HG02763 (cell line): ENCODE data around the gene RPL22.

Source experiments
- ATAC-seq: cut with Tn5 transposase; IDR thresholded peaks from one replicate; pipeline ENCODE4 v1.9.1; 2021; ENCODE audit warnings: mild to moderate bottlenecking, moderate library complexity; ENCODE audit not compliant: unreplicated experiment

RPL22 gene

DNA sequence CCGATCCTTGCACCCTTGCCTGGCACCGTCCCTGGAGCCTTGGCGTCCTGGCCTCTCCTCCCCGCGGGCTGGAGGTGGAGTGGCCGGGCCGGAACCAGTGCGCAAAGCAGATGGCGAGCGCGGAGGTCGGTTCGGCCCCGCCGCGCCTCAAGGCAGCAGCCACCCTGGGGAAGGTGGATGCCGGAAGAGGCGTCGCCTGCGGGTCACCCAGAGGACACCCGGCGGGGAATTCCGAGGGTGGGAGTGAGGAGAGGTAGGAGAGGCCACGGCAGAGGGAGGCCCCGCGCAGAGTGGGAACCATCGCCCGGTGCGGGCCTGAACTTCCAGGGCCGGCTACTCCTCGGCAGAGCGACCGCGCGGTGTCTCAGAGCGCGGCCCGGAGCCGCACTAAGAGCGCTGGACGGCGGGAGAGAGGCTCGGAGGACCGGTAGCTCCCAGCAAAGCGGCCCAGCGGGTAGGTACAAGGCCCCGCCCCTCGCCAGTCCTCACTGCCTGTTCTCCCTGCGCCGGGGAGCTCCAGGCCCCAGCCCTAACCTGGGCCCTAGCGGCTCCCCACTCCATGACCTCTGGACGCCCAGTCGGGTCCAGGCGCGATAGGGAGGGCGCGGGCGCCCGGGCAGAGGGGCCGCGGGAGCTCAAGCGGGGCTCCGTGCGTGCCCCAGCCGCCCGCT is 6.6 kb upstream of the RPL22 start, which contains the start of gene RNF207:
Gene RNF207, plus strand, starts transcription at position 271 of the 671 bp plus-strand sequence. CDS start 417 bp downstream, outside the sequence.
- ATAC-seq: peak; percentile 41

GRCh38 chr1:6202256-6202655 is 2.9 kb upstream of the RPL22 start:
- no peak for ATAC-seq

DNA sequence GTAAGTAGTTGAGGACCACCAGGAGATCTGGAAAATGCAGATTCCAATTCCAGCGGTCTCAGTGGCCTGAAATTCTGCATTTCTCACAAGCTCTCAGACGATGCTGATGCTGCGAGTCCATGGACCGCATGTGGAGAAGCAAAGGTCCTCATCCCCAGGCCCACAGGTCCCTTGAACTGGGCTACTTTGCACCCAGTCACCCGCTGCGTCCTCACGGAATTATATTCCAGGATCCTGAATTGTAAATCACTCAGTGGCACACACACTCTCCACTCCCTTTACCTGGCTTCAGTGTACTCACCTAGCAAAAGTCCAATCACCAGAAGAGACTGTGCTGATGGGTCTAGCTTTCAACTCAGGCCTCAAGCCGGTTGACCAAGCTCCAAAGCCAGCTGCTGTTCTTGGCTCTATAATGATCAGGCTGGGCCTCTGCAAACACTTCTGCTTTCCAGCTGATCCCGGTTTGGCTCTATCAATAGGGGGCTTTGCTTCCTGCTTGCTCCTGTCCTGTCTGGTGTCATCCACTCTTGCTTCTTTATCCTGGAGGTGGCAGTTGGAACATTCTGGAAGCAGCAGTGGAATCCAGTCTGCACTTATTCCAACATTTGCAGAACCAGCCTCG is 904 bp upstream of the RPL22 start:
- no peak for ATAC-seq

GRCh38 chr1:6198646-6199297 is 623 bp downstream of the RPL22 start:
- no peak for ATAC-seq

DNA sequence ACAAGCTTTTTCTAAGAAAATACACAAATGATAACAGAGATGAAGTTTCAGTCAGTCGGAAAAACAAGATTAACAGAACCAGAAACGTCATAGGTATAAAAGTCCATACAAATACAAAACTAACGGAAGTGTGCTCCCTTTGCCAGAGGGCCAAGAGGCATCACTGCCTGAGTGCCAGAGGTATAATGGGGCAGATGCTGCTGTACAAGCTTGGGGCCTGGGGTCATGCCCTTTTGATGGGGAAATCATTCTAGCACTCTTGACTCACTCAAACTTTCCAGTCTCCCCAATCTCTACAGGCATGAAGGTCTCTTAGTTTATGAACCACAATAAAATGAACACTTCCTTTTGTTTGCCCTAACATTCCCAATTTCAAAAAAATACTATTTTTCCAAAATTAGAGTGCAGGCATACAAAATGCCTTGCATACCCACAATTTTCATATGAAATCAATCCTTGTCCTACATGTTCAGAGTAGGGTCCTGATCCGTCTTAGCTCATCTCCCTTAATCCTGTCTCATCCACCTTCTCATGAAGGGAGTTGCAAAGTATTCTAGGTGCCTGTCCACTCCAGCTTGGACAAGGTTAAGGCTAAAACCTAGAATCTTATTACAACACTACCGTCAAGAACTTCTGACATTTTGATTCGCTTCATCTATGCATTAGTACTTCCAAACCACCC is 1.5 kb downstream of the RPL22 start:
- no peak for ATAC-seq

- ATAC-seq: no peak
Observed at GRCh38 chr1:6191968-6192367, 7.4 kb downstream of the RPL22 start.

- ATAC-seq: no peak
Observed at GRCh38 chr1:6188466-6188865, 10.9 kb downstream of the RPL22 start.

DNA sequence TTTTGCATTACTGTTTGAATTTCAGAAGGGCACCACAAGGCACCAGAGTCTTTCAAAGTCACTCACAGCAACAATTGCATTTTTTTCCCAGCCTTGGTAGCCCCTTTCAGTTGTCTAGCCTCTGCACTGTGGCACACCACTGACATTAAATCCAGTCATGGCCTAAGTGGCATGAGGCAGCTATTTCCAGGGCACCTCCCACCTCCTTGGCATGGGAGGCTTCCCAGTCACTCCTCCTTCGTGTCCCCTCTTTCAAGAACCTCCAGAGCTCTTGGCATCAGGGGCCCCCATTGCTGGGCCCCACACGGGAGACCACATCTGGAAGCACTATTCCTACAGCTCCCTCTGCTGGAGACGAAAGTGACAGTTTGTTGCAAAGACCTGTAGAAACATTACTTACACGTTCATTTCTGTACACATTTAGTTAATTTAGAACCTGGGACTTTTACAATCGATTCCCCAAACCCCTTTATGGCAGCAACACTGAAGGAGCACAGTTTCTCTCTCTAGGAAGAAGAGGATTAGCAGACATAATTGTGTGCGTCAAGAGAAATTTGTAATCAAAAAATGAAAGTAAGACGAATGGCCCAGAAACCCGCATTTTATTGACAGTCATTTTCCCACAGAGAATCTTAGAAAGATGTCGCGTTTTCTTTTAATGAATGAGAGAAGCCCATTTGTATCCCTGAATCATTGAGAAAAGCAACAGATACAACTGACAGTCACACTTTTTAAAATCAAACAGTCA is 13.6 kb downstream of the RPL22 start:
- no peak for ATAC-seq

- ATAC-seq: no peak
Observed at GRCh38 chr1:6185151-6185550, 14.2 kb downstream of the RPL22 start.

GRCh38 chr1:6184083-6184783 is 15.2 kb downstream of the RPL22 start:
- ATAC-seq: no peak

GRCh38 chr1:6183520-6183989 is 15.8 kb downstream of the RPL22 start:
- ATAC-seq: no peak

DNA sequence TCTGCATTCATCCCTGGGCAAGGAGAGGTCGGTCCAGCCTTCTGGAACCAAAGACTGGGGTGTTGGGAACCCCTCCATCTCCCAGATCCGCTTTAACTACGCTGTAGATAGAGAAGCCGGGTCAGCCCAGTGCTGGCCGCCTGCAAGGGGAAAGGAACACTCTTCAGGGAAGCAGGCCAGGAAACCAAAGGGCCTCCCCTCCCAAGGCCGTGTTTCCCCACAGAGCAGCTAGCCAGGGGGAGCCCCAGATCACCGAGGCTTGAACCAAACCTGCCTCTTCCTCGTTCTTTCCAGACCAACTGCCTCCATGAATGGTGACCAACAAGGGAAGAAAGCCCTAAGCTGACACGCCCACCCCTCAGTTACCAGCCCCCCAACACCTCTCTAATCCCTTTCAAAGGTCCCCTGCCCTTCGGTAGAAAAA is 18.0 kb downstream of the RPL22 start:
- no peak for ATAC-seq

- ATAC-seq: no peak
Observed at GRCh38 chr1:6180707-6181311, 18.6 kb downstream of the RPL22 start.

DNA sequence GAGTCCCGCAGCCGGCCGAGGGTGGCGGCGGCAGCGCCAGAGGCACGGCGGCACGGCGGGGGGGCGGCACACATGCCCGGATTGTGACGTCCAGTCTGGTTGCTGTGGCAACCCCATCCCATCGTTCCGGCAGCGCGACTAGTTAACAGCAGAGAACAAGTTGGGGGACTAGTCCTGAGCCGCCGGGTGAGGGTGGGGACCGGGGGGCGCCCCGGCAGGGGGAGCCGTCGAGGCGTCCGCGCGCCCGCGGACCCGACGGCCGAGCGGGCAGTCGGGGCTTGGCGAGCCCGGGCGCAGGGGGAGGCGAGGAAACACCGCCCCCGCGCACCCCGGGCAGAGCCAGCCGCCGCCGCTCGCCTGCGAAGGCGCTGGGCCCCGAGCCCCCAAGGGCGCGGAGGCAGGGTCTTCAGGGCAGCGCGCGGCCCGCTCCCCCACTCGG is 19.1 kb downstream of the RPL22 start, which contains the start of gene CHD5:
Gene CHD5, minus strand, starts transcription at position 54 of the 439 bp plus-strand sequence. CDS start 298 bp downstream, outside the sequence.
- ATAC-seq: no peak

GRCh38 chr1:6179564-6180175 is 19.7 kb downstream of the RPL22 start:
- ATAC-seq: no peak

GRCh38 chr1:6178751-6179563 is 20.4 kb downstream of the RPL22 start:
- no peak for ATAC-seq

- ATAC-seq: no peak
Observed at GRCh38 chr1:6177681-6178380, 21.6 kb downstream of the RPL22 start.

DNA sequence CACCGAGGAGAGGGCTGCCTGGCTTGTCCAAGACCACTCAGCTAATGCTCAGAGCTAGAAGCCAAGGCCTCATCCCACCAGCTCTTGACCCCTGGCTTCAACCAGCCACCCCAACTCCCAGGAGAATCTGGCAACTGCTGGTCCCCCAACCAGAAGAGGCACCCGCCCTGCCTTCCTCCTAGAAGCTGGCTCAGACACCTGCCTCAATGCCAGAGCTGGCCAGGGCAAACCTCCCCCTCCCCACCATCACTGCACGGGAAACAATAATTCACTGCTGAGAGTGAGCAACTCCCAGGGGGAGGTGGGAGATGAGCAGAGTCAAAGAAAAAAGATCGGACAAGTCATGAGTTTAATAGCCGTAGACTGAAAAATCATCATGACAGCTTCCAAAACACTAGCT is 22.6 kb downstream of the RPL22 start:
- ATAC-seq: no peak
